ENCODE results near the gene INTS14. TPM values are rescaled to one million over a fixed set of nuclear protein-coding genes. Genes with fewer than 3 reads are reported as not detected.
A peak's percentile ranks its signal among the peaks of the same experiment; 100 is the strongest.
"Not testable (repeated sequence)": the region's sequence is repeated elsewhere in the genome, so short reads cannot be mapped to it uniquely, and the experiment has no call there.

Gene INTS14
- total RNA-seq, 2 experiments from 2014 or later = 42.5 to 42.7 TPM

GRCh38 chr15:65629548-65629947 lies 18.6 kb upstream of the INTS14 start:
- H3K36me3 Mint-ChIP-seq = peaks cover 7% of the 10 kb centered on the region
- CTCF ChIA-PET = interaction anchor here (1.0 to 1.8 kb wide), 2 partner anchors 9 to 233 kb away, joined by 5 to 6 read pairs; no protein-coding TSS in a partner anchor
- H3K4me1 Mint-ChIP-seq (ENCODE audit: low read depth) = peaks cover 22% of the 10 kb centered on the region
- POLR2A ChIA-PET = no interaction called here
- H3K27me3 Mint-ChIP-seq = no peaks in the 10 kb centered on the region
- H3K9me3 Mint-ChIP-seq = no peaks in the 10 kb centered on the region
- no peak for DNase-seq
- H3K27ac Mint-ChIP-seq = no peak overlapping the region
- intact Hi-C loops (cut with micrococcal nuclease) = no loop called here
- H3K4me3 Mint-ChIP-seq = no peak overlapping the region

- ChIA-PET POLR2A (no interaction called here), CTCF (no interaction called here)
- Mint-ChIP-seq H3K27me3 (no peaks in the 10 kb centered on the region), H3K4me1 (ENCODE audit: low read depth) (peaks cover 16% of the 10 kb centered on the region), H3K4me3 (no peak overlapping the region), H3K36me3 (peaks cover 10% of the 10 kb centered on the region), H3K9me3 (no peaks in the 10 kb centered on the region), H3K27ac (no peak overlapping the region)
- DNase-seq = no peak
- intact Hi-C loops (cut with micrococcal nuclease) = no loop called here
Measured at GRCh38 chr15:65626856-65627255, 15.9 kb upstream of the INTS14 start.

DNA sequence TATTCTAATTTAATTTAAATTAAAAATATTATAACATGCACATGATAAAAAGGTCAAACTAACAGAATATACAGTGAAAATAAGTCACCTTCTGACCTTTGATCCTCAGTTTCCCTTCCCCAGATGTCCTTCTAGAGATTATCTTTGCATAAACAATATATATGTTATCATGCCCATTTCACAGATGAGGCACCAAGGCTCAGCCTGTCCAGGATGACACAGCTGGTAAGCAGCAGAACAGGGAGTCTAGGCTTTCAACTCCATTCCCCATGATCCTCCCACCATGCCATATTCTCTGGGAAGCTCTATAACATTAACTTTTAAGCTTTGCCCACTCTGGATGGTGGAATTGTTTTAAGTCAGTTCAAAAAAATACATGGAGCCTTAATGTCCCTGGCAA lies 12.2 kb upstream of the INTS14 start:
- Mint-ChIP-seq H3K27me3 (no peaks in the 10 kb centered on the region), H3K36me3 (peaks cover 10% of the 10 kb centered on the region), H3K4me1 (ENCODE audit: low read depth) (no peaks in the 10 kb centered on the region), H3K27ac (no peak overlapping the region), H3K4me3 (no peak overlapping the region), H3K9me3 (no peaks in the 10 kb centered on the region)
- DNase-seq = no peak
- POLR2A ChIA-PET = no interaction called here
- CTCF ChIA-PET = interaction anchor here (1.6 kb wide), 1 partner anchor 15 kb away, joined by 6 read pairs; no protein-coding TSS in a partner anchor
- intact Hi-C loops (cut with micrococcal nuclease) = no loop called here

GRCh38 chr15:65621638-65622037 lies 10.7 kb upstream of the INTS14 start, which contains the start of gene SLC24A1:
SLC24A1 (plus strand) TSS chr15:65621938; CDS start chr15:65624081, 2,143 bp downstream.
- no peaks in the 10 kb centered on the region for H3K27me3 Mint-ChIP-seq
- intact Hi-C loops (cut with micrococcal nuclease) = no loop called here
- H3K27ac Mint-ChIP-seq = no peak within 1 kb of the TSS
- peaks cover 10% of the 10 kb centered on the region for H3K36me3 Mint-ChIP-seq
- ChIA-PET CTCF (interaction anchor here (1.5 kb wide), 1 partner anchor 16 kb away, joined by 4 read pairs; no protein-coding TSS in a partner anchor), POLR2A (interaction anchor here (1.8 kb wide), 1 partner anchor 10 kb away, joined by 7 read pairs; the partner anchor contains the start of gene INTS14)
- no peaks in the 10 kb centered on the region for H3K4me1 Mint-ChIP-seq (ENCODE audit: low read depth)
- no peak for DNase-seq
- no peak within 1 kb of the TSS for H3K4me3 Mint-ChIP-seq
- H3K9me3 Mint-ChIP-seq = no peaks in the 10 kb centered on the region

GRCh38 chr15:65620833-65621232 lies 9.9 kb upstream of the INTS14 start:
- Mint-ChIP-seq H3K36me3 (peaks cover 11% of the 10 kb centered on the region), H3K27ac (no peak overlapping the region), H3K4me3 (no peak overlapping the region), H3K27me3 (no peaks in the 10 kb centered on the region), H3K9me3 (no peaks in the 10 kb centered on the region), H3K4me1 (ENCODE audit: low read depth) (no peaks in the 10 kb centered on the region)
- POLR2A ChIA-PET = interaction anchor here (1.8 kb wide), 1 partner anchor 9 kb away, joined by 7 read pairs; the partner anchor contains the start of gene INTS14
- intact Hi-C loops (cut with micrococcal nuclease) = no loop called here
- DNase-seq = no peak
- CTCF ChIA-PET = interaction anchor here (1.5 kb wide), 1 partner anchor 17 kb away, joined by 4 read pairs; no protein-coding TSS in a partner anchor

DNA sequence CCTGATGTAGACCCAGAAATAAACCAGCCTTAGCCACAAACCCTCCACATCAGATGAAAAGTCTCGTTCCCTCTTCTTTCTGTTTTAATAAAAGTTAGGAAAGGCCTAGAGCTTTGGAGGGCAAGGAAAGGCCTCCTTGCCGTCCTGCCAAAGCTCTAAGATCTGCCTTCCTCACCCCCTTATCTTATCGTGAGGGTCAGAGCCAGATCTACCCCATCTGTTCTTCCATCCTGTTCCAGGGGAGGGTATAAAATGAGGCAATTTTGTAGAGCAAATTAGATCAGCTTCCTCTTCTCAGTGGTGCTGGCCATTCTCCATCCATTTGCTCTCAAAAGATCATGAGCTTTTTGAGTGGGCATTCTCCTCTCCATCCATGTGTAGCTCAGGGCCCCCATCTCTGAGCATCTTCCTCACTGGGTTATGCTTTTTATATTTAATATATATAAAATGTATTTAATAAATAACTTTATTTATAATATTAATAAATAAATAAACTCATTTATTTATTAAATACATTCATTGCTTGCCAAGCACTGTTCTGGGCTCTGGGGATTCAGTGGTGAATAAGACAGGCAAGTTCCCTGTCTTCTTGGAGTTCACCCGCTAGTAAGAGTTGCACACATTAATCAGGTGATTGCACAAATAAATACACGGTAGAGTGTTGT lies 8.8 kb upstream of the INTS14 start:
- no peak overlapping the region for H3K27ac Mint-ChIP-seq
- ChIA-PET POLR2A (no interaction called here), CTCF (no interaction called here)
- peaks cover 5% of the 10 kb centered on the region for H3K36me3 Mint-ChIP-seq
- no peaks in the 10 kb centered on the region for H3K4me1 Mint-ChIP-seq (ENCODE audit: low read depth)
- no peak overlapping the region for H3K4me3 Mint-ChIP-seq
- H3K9me3 Mint-ChIP-seq = no peaks in the 10 kb centered on the region
- H3K27me3 Mint-ChIP-seq = no peaks in the 10 kb centered on the region
- intact Hi-C loops (cut with micrococcal nuclease) = loop anchor here (10.0 kb wide), 1 partner anchor 675 kb away; the partner anchor contains the start of gene DIS3L
- no peak for DNase-seq

DNA sequence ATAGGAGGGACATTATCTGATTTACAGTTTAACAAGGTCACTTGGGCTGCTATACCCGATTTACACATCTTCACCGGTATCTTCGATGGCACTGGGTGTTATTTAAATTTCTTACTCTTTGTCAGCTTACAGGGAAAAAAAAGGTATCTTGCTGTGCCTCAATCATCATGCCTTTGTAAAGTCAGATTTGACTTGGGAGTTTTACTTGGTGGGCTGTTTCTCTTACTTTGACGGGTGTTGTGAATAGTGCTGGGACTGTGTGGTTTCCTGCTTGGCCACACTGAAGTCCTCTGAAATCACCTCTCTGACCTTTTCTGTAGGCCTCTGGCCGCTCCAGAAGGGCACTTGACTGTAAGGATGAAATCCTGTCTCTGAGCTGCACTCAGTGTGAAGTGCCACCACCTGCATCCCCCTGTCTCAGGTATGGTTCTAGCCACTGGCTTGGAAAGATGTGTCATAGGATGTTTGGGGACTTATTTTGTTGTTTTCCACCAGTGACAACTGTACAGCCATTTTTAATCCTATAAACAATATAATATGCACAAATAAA lies 7.7 kb upstream of the INTS14 start:
- POLR2A ChIA-PET = interaction anchor here (0.5 kb wide), 1 partner anchor 16 kb away, joined by 4 read pairs; no protein-coding TSS in a partner anchor
- Mint-ChIP-seq H3K27me3 (no peaks in the 10 kb centered on the region), H3K36me3 (peaks cover 1% of the 10 kb centered on the region), H3K4me1 (ENCODE audit: low read depth) (no peaks in the 10 kb centered on the region), H3K4me3 (no peak overlapping the region), H3K9me3 (no peaks in the 10 kb centered on the region), H3K27ac (no peak overlapping the region)
- CTCF ChIA-PET = no interaction called here
- no peak for DNase-seq
- intact Hi-C loops (cut with micrococcal nuclease) = loop anchor here (10.0 kb wide), 1 partner anchor 676 kb away; the partner anchor contains the start of gene DIS3L

DNA sequence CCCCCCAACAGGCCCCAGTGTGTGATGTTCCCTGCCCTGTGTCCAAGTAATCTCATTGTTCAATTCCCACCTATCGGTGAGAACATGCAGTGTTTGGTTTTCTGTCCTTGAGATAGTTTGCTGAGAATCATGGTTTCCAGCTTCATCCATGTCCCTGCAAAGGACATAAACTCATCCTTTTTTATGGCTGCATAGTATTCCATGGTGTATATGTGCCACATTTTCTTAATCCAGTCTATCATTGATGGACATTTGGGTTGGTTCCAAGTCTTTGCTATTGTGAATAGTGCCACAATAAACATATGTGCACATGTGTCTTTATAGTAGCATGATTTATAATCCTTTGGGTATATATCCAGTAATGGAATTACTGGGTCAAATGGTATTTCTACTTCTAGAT lies 5.0 kb upstream of the INTS14 start:
- H3K4me1 Mint-ChIP-seq (ENCODE audit: low read depth); H3K36me3 Mint-ChIP-seq; POLR2A ChIA-PET; H3K4me3 Mint-ChIP-seq; H3K27ac Mint-ChIP-seq; CTCF ChIA-PET; DNase-seq; H3K9me3 Mint-ChIP-seq; H3K27me3 Mint-ChIP-seq: not testable (repeated sequence)
- intact Hi-C loops (cut with micrococcal nuclease) = loop anchor here (10.0 kb wide), 1 partner anchor 679 kb away; the partner anchor contains the start of gene DIS3L

- peaks cover 1% of the 10 kb centered on the region for H3K36me3 Mint-ChIP-seq
- no peaks in the 10 kb centered on the region for H3K9me3 Mint-ChIP-seq
- ChIA-PET POLR2A (no interaction called here), CTCF (interaction anchor here (0.7 to 1.8 kb wide), 4 partner anchors 17 to 249 kb away, joined by 3 read pairs; no protein-coding TSS in a partner anchor)
- intact Hi-C loops (cut with micrococcal nuclease) = loop anchor here (10.0 kb wide), 1 partner anchor 682 kb away; the partner anchor contains the start of gene DIS3L
- no peak overlapping the region for H3K27ac Mint-ChIP-seq
- DNase-seq = no peak
- no peak overlapping the region for H3K4me3 Mint-ChIP-seq
- peaks cover 22% of the 10 kb centered on the region for H3K4me1 Mint-ChIP-seq (ENCODE audit: low read depth)
- H3K27me3 Mint-ChIP-seq = no peaks in the 10 kb centered on the region
Measured at GRCh38 chr15:65612949-65613744, 2.2 kb upstream of the INTS14 start.

GRCh38 chr15:65612616-65612946 lies 1.6 kb upstream of the INTS14 start:
- CTCF ChIA-PET = interaction anchor here (0.7 to 2.7 kb wide), 5 partner anchors 10 to 250 kb away, joined by 3 to 14 read pairs (median 3); no protein-coding TSS in a partner anchor
- Mint-ChIP-seq H3K4me3 (no peak overlapping the region), H3K9me3 (no peaks in the 10 kb centered on the region), H3K4me1 (ENCODE audit: low read depth) (peaks cover 27% of the 10 kb centered on the region), H3K27ac (no peak overlapping the region), H3K27me3 (no peaks in the 10 kb centered on the region), H3K36me3 (peaks cover 1% of the 10 kb centered on the region)
- POLR2A ChIA-PET = interaction anchor here (1.9 to 2.5 kb wide), 2 partner anchors 9 to 82 kb away, joined by 7 to 11 read pairs; partner anchors contain the start of genes HACD3 and SLC24A1
- DNase-seq = no peak
- intact Hi-C loops (cut with micrococcal nuclease) = loop anchor here (10.0 kb wide), 1 partner anchor 682 kb away; the partner anchor contains the start of gene DIS3L

GRCh38 chr15:65611888-65612615 lies 1.1 kb upstream of the INTS14 start:
- intact Hi-C loops (cut with micrococcal nuclease) = loop anchor here (1.0 to 10.0 kb wide), 2 partner anchors 95 to 683 kb away; partner anchors contain the start of genes DIS3L and DPP8
- Mint-ChIP-seq H3K9me3 (no peaks in the 10 kb centered on the region), H3K36me3 (peaks cover 1% of the 10 kb centered on the region), H3K27me3 (no peaks in the 10 kb centered on the region), H3K27ac (peak overlapping the region; percentile 97), H3K4me1 (ENCODE audit: low read depth) (peaks cover 27% of the 10 kb centered on the region), H3K4me3 (peak overlapping the region; percentile 97)
- DNase-seq = no peak
- ChIA-PET CTCF (interaction anchor here (0.7 to 2.7 kb wide), 6 partner anchors 10 to 251 kb away, joined by 3 to 14 read pairs (median 4); no protein-coding TSS in a partner anchor), POLR2A (interaction anchor here (1.6 to 2.5 kb wide), 4 partner anchors 9 to 221 kb away, joined by 5 to 11 read pairs (median 8); partner anchors contain the start of genes HACD3 and SLC24A1)

Measured in activated CD4-positive, alpha-beta memory T cell treated with anti-CD3 and anti-CD28 coated beads for 36 hours (primary cell).